GM21528 (cell line): ENCODE data around the gene ZNF317.
"Not testable (repeated sequence)": the region's sequence is repeated elsewhere in the genome, so short reads cannot be mapped to it uniquely, and the experiment has no call there.

Experiments used
- ATAC-seq: cut with Tn5 transposase; IDR thresholded peaks from one replicate; pipeline ENCODE4 v1.9.1; 2021; ENCODE audit warnings: mild to moderate bottlenecking, moderate library complexity; ENCODE audit not compliant: unreplicated experiment, low FRiP score

Gene ZNF317

GRCh38 chr19:9171393-9171991 lies 31.3 kb downstream of the ZNF317 start:
- ATAC-seq, result no peak

- no peak for ATAC-seq
Observed at GRCh38 chr19:9175326-9175725, 35.1 kb downstream of the ZNF317 start.

GRCh38 chr19:9178901-9179300 lies 38.7 kb downstream of the ZNF317 start, which contains the start of gene OR7D2:
Gene OR7D2, plus strand, starts transcription at chr19:9178979. Its CDS starts 6,803 bp downstream, at chr19:9185782.
- ATAC-seq, result no peak

- no peak for ATAC-seq
Observed at GRCh38 chr19:9183000-9183399, 42.8 kb downstream of the ZNF317 start.

- ATAC-seq, result no peak
Observed at GRCh38 chr19:9187191-9187590, 47.0 kb downstream of the ZNF317 start.

- ATAC-seq, result no peak
Observed at GRCh38 chr19:9189535-9189934, 49.3 kb downstream of the ZNF317 start.

GRCh38 chr19:9198044-9198443 lies 57.8 kb downstream of the ZNF317 start:
- ATAC-seq, result not testable (repeated sequence)

- no peak for ATAC-seq
Observed at GRCh38 chr19:9205501-9206113, 65.4 kb downstream of the ZNF317 start.
